Fibroblast of lung (primary cell): ENCODE data around the gene LBHD2.

ENCODE experiments used
- CTCF ChIP-seq, 2 donors: IDR thresholded peaks in 1 of 2; conservative IDR thresholded peaks in 1 of 2; 1 replicate in 1 of 2; 2 replicates in 1 of 2; pipeline ENCODE4 v1.5.1; 2011 to 2012; ENCODE audit warnings: low read length in 2 of 2, control low read depth in 1 of 2, inconsistent platforms in 1 of 2, low read depth in 1 of 2, mild to moderate bottlenecking in 1 of 2
- EZH2 ChIP-seq: IDR thresholded peaks from 2 replicates; pipeline ENCODE4 v1.5.1; 2012; ENCODE audit warnings: low read length, control low read depth, mild to moderate bottlenecking; ENCODE audit errors: missing control alignments

GRCh38 chr14:103105580-103106150, 21.7 kb downstream of the LBHD2 start:
- no peak for TF ChIP-seq CTCF (conservative IDR thresholded peaks at IDR 0.05 in 1 of 2, IDR thresholded peaks at IDR 0.05 in 1 of 2; ENCODE audit: low read depth in 1 of 2, low read length in 2 of 2)
- no peak for TF ChIP-seq EZH2
